Testis (tissue), 3 donors: ENCODE measurements around the gene OTULIN. TPM values are rescaled to one million over a fixed set of nuclear protein-coding genes. Genes with fewer than 3 reads are reported as not detected.
A peak's percentile ranks its signal among the peaks of the same experiment; 100 is the strongest.

Experiments
- DNase-seq: peaks from one replicate; pipeline ENCODE4 v3.0.0-alpha.2; 2019
- H3K27ac ChIP-seq, 2 donors: fragments of 200-600 bp; sonication (generic); one replicate each; pipeline ENCODE4 v1.5.1; 2019
- H3K27me3 ChIP-seq: fragments of 200-600 bp; sonication (generic); one replicate; pipeline ENCODE4 v1.5.1; 2019
- H3K36me3 ChIP-seq: fragments of 200-600 bp; sonication (generic); one replicate; pipeline ENCODE4 v1.5.1; 2017; ENCODE audit warnings: low read depth; ENCODE audit errors: missing control alignments
- H3K4me1 ChIP-seq: fragments of 200-600 bp; sonication (generic); one replicate; pipeline ENCODE4 v1.5.1; 2019
- H3K4me3 ChIP-seq, 2 donors: fragments of 200-600 bp; sonication (generic); one replicate each; pipeline ENCODE4 v1.5.1; 2017 to 2019
- H3K9me3 ChIP-seq: fragments of 200-600 bp; sonication (generic); one replicate; pipeline ENCODE4 v1.5.1; 2017
- POLR2A ChIP-seq: fragments of 450-650 bp; IDR thresholded peaks from one replicate; pipeline ENCODE4 v1.6.1; 2017; ENCODE audit warnings: antibody characterized with exemption, mild to moderate bottlenecking, moderate library complexity
- WGBS, 2 donors: methylation state at CpG; one replicate each; pipeline ENCODE4 v1.1.5; 2018; 5-methylcytosine and 5-hydroxymethylcytosine counted together
- intact Hi-C: fragments of 100-400 bp; cut with DNase I; formaldehyde crosslinking; loops from one replicate; pipeline ENCODE4 v1.15.1; 2023; ENCODE audit warnings: low total_unique reads
- polyA plus RNA-seq: library from polyadenylated mRNA; stranded (reverse); fragments of 350-450 nt; fragmentation: Illumina TruSeq; extraction: RNeasy Lipid Tissue Mini Kit (QIAGEN cat#74804); gene quantifications from one replicate; pipeline ENCODE4 v1.2.3, GENCODE V29; 2014; ENCODE audit warnings: low read depth, low replicate concordance; ENCODE audit not compliant: insufficient read depth
- total RNA-seq, 2 donors: library from RNA; depleted of rRNA; stranded (reverse); fragments of >200 nt; gene quantifications; one replicate each; pipeline ENCODE4 v1.2.3, GENCODE V29; 2016
- TF ChIP-seq, protein P1 (sequence below), 3 experiments: fragments of 450-650 bp in 2 of 3; fragments of 200-600 bp in 1 of 3; sonication (generic) in 1 of 3; IDR thresholded peaks; one replicate each; pipeline ENCODE4 v1.5.1; 2016 to 2019; ENCODE audit warnings: antibody characterized with exemption in 3 of 3, mild to moderate bottlenecking in 2 of 3, moderate library complexity in 1 of 3

The OTULIN gene
- total and polyA plus RNA-seq, 3 donors from 2014 or later = 32.7 to 41.0 (median 33.8) TPM

DNA sequence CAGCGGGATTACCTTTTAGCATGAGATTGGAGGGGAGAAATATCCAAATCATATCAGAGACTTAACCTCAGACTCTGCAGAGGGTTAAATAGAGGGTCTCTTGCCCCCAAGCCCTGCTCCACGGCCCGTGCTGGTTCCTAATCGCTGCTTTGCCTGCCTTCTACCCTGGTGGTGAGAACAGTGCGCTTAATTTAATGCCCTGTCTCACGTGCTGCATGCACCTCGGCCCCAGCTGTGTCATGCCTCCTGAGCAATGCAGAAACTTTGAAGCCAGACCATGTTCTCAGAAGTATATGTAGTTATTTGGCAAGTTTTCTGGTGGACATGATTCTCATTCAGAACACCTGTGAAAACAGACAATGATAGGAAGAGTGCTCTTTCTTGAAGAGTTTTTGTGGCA lies 1.4 kb downstream of the OTULIN start:
- Histone ChIP-seq H3K9me3 (no peaks in the 10 kb centered on the region), H3K27me3 (no peaks in the 10 kb centered on the region), H3K27ac (no peak overlapping the region), H3K4me1 (peaks cover 16% of the 10 kb centered on the region), H3K4me3 (peak overlapping the region in 1 of 2 donors; percentile 78), H3K36me3 (no peaks in the 10 kb centered on the region)
- intact Hi-C loops = no loop called here
- TF ChIP-seq POLR2A = no peak
- TF ChIP-seq, protein P1, sequence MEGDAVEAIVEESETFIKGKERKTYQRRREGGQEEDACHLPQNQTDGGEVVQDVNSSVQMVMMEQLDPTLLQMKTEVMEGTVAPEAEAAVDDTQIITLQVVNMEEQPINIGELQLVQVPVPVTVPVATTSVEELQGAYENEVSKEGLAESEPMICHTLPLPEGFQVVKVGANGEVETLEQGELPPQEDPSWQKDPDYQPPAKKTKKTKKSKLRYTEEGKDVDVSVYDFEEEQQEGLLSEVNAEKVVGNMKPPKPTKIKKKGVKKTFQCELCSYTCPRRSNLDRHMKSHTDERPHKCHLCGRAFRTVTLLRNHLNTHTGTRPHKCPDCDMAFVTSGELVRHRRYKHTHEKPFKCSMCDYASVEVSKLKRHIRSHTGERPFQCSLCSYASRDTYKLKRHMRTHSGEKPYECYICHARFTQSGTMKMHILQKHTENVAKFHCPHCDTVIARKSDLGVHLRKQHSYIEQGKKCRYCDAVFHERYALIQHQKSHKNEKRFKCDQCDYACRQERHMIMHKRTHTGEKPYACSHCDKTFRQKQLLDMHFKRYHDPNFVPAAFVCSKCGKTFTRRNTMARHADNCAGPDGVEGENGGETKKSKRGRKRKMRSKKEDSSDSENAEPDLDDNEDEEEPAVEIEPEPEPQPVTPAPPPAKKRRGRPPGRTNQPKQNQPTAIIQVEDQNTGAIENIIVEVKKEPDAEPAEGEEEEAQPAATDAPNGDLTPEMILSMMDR (IDR thresholded peaks at IDR 0.05) = no peak
- DNase-seq = no peak
- WGBS, 2 donors = 21 to 33% methylated on average over 7 of the region's 7 CpGs

DNA sequence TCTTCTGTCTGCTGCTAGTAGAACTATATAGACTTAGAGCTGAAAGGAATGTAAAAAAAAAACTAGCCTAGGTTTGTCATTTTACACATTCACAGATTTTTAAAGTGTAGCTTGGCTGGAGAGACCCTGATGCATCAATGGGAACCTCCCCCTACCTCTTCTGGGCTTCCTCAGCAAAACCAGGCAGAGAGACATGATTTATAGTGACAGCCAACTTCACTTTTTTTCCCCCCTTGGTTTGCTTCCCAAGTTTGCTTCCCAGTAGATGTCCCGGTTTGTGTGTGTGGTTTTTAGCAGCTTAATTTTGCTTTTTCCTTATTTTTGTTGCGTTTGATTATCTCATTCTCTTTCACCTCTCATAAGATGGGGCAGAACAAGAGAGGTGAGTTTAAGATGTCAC lies 1.8 kb downstream of the OTULIN start:
- Histone ChIP-seq H3K27ac (no peak overlapping the region), H3K9me3 (no peaks in the 10 kb centered on the region), H3K36me3 (no peaks in the 10 kb centered on the region), H3K27me3 (no peaks in the 10 kb centered on the region), H3K4me3 (no peak overlapping the region), H3K4me1 (peaks cover 16% of the 10 kb centered on the region)
- 39 to 63% methylated on average over 2 of the region's 2 CpGs for WGBS, 2 donors
- intact Hi-C loops = no loop called here
- no peak for DNase-seq
- TF ChIP-seq POLR2A = no peak
- TF ChIP-seq, protein P1 (IDR thresholded peaks at IDR 0.05) = no peak

DNA sequence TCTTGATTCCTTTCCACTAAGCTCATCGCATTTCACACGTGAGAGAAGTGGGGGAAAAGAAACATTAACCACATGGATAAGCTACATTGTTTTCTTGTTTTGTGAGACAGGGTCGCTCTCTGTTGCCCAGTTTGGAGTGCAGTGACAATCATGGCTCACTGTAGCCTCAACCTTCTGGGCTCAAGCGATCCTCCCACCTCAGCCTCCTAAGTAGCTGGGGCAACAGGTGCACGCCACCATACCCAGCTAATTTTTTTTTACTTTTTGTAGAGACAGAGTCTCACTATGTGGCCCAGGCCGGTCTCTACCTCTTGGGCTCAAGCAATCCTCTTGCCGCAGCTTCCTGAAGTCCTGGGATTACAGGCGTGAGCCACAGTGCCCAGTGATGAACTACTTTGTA lies 2.8 kb downstream of the OTULIN start:
- DNase-seq = no peak
- Histone ChIP-seq H3K9me3 (no peaks in the 10 kb centered on the region), H3K4me1 (peaks cover 16% of the 10 kb centered on the region), H3K27me3 (no peaks in the 10 kb centered on the region), H3K27ac (no peak overlapping the region), H3K36me3 (no peaks in the 10 kb centered on the region), H3K4me3 (no peak overlapping the region)
- intact Hi-C loops = no loop called here
- TF ChIP-seq POLR2A = no peak
- 73 to 82% methylated on average over 8 of the region's 8 CpGs for WGBS, 2 donors

DNA sequence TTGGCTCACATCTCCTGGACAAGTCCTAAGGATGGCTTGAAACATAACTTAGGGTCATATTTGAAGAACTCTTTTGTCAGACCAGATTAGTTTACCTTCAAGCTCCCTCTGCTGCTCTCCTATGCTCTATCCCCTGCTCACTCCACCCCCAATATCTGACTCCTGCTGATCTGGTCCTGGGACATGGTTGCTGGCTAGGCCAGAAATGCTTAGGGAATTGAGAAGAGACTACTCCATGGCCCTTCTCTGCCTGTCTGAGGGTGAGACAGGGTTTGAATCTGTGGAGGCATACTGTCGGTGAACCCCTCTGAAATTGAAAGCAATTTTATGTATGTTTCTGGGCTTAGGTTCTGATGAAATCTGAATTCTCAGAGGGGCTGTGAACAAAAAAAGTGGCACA lies 3.3 kb downstream of the OTULIN start:
- no peak overlapping the region for H3K27ac ChIP-seq
- H3K27me3 ChIP-seq = no peaks in the 10 kb centered on the region
- H3K9me3 ChIP-seq = no peaks in the 10 kb centered on the region
- peaks cover 16% of the 10 kb centered on the region for H3K4me1 ChIP-seq
- H3K36me3 ChIP-seq = no peaks in the 10 kb centered on the region
- no peak overlapping the region for H3K4me3 ChIP-seq
- WGBS, 2 donors = 89 to 100% methylated on average over 1 of the region's 1 CpG
- no peak for TF ChIP-seq POLR2A
- TF ChIP-seq, protein P1 (IDR thresholded peaks at IDR 0.05) = no peak
- intact Hi-C loops = no loop called here
- DNase-seq = no peak

DNA sequence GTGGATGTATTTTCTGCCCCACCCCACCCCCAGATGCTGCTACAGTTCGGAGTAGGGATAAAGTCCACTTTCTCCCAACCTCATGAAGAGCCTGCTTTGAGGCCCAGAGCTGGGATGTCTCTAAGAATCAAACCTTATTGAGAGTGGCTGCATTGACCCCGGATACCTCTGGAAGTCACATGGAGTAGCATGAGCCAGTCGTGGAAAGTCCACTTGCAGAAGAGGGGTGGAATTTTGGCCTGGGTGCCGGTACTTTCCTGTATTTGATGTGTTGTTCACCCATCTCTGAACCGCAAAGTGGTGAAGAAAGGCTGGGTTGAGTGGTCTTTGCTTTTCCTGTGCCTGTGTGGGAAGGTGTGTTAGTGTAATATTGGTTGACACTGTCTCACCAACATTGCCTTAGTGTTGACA lies 3.7 kb downstream of the OTULIN start:
- Histone ChIP-seq H3K27me3 (no peaks in the 10 kb centered on the region), H3K9me3 (no peaks in the 10 kb centered on the region), H3K36me3 (no peaks in the 10 kb centered on the region), H3K4me1 (peaks cover 14% of the 10 kb centered on the region), H3K27ac (no peak overlapping the region), H3K4me3 (no peak overlapping the region)
- TF ChIP-seq POLR2A = no peak
- TF ChIP-seq, protein P1 (IDR thresholded peaks at IDR 0.05) = no peak
- no peak for DNase-seq
- intact Hi-C loops = no loop called here
- 86 to 95% methylated on average over 5 of the region's 5 CpGs for WGBS, 2 donors
